Osteocyte (in vitro differentiated cells): ENCODE data around the gene PRODH2. TPM values are rescaled to one million over a fixed set of nuclear protein-coding genes. Genes with fewer than 3 reads are reported as not detected.
"Not testable (repeated sequence)": the region's sequence is repeated elsewhere in the genome, so short reads cannot be mapped to it uniquely, and the experiment has no call there.

Experiments
- DNase-seq: peaks from one replicate; pipeline ENCODE4 v3.0.0; 2021; ENCODE audit warnings: mixed read lengths; ENCODE audit not compliant: unreplicated experiment; ENCODE audit errors: extremely low spot score
- H3K27ac Mint-ChIP-seq: one replicate; pipeline ENCODE4 v1.8.0; 2021; ENCODE audit warnings: mild to moderate bottlenecking, mixed read lengths; ENCODE audit not compliant: unreplicated experiment
- H3K27me3 Mint-ChIP-seq: one replicate; pipeline ENCODE4 v1.8.0; 2021; ENCODE audit warnings: mixed read lengths; ENCODE audit not compliant: unreplicated experiment
- H3K36me3 Mint-ChIP-seq: one replicate; pipeline ENCODE4 v1.8.0; 2021; ENCODE audit warnings: mixed read lengths; ENCODE audit not compliant: unreplicated experiment
- H3K4me1 Mint-ChIP-seq: one replicate; pipeline ENCODE4 v1.8.0; 2021; ENCODE audit warnings: mixed read lengths; ENCODE audit not compliant: unreplicated experiment
- H3K4me3 Mint-ChIP-seq: one replicate; pipeline ENCODE4 v1.8.0; 2021; ENCODE audit warnings: mild to moderate bottlenecking, moderate library complexity, mixed read lengths; ENCODE audit not compliant: unreplicated experiment
- H3K9me3 Mint-ChIP-seq: one replicate; pipeline ENCODE4 v1.8.0; 2021; ENCODE audit warnings: mixed read lengths; ENCODE audit not compliant: unreplicated experiment
- CTCF ChIP-seq: fragments of 200-600 bp; sonication (generic); IDR thresholded peaks from 2 replicates; pipeline ENCODE4 v1.5.0; 2021; ENCODE audit warnings: antibody characterized with exemption, mild to moderate bottlenecking, moderate library complexity
- total RNA-seq: library from RNA; stranded (reverse); gene quantifications from 2 replicates; pipeline ENCODE4 v1.2.1, GENCODE V29; 2021

Gene PRODH2
- total RNA-seq, 1 donor from 2014 or later = not detected

DNA sequence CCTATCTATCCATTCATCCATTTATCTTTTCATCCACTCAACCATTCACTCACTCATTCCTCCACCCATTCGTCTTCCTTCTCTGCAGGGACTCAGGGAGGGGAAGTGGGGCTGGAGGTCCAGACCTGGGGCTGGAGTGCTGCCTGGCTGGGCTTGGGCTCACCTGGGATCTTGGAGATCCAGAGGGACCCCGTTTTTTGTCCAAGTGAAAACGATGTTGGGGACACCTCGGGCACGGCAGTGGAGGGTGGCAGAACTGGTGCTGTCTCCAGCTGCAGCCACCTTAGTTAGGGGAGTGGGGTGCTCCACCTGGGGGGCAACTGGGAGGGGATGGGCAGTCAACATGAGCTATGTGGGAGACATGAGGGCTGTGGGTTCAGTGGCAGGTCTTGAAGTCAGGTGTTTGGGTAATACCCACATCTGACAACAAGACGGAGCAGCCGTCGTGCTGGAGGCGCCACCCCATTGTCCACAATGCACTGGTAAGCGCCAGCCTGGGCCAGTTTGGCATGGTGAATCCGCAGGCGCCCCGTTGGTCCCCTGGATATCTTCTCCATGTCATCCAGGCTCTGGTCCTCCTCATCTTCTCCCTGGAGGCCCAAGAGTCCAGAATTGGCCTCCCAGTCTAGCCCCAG is 29.4 kb upstream of the PRODH2 start:
- TF ChIP-seq CTCF = no peak
- Mint-ChIP-seq H3K27ac (no peak overlapping the region), H3K36me3 (no peaks in the 10 kb centered on the region), H3K4me1 (peaks cover 15% of the 10 kb centered on the region), H3K4me3 (no peak overlapping the region), H3K9me3 (no peaks in the 10 kb centered on the region), H3K27me3 (peaks cover 48% of the 10 kb centered on the region)
- DNase-seq = no peak

DNA sequence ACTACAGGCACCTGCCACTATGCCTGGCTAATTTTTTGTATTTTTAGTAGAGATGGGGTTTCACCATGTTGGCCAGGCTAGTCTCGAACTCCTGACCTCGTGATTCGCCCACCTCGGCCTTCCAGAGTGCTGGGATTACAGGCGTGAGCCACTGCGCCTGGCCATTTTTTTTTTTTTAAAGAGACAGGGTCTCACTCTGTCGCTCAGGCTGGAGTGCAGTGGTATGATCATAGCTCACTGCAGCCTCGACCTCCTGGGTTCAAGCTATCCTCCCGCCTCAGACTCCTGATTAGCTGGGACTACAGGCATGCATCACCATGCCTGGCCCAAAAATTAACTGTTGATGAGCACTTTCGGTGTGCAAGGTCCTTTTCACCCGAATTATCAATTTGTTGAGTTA is 23.5 kb upstream of the PRODH2 start:
- not testable (repeated sequence) for H3K4me1 Mint-ChIP-seq, H3K27ac Mint-ChIP-seq, H3K36me3 Mint-ChIP-seq, H3K27me3 Mint-ChIP-seq, DNase-seq, H3K9me3 Mint-ChIP-seq, H3K4me3 Mint-ChIP-seq

DNA sequence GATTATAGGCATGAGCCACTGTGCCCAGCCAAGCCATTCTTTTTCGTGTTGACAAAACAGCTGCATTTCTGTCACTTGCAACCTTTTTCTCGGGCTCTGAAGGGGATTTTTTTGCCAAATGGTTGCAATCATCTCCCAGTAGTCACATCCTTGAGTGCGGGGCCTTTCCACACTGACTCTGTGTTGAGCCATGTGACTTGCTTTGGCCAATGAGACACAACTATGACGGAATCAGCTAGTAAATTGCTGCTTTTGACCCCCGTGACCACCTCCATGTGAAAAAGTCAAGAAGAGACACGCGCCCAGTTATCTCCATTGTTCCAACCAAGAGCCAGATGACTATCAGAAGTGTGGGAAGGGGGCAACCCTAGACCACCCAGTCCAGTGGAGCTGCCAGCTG is 21.3 kb upstream of the PRODH2 start:
- peaks cover 5% of the 10 kb centered on the region for H3K27me3 Mint-ChIP-seq
- no peak for TF ChIP-seq CTCF
- no peaks in the 10 kb centered on the region for H3K9me3 Mint-ChIP-seq
- no peaks in the 10 kb centered on the region for H3K4me1 Mint-ChIP-seq
- H3K36me3 Mint-ChIP-seq = no peaks in the 10 kb centered on the region
- H3K27ac Mint-ChIP-seq = no peak overlapping the region
- DNase-seq = no peak
- H3K4me3 Mint-ChIP-seq = no peak overlapping the region

GRCh38 chr19:35832054-35832453 is 19.4 kb upstream of the PRODH2 start:
- H3K36me3 Mint-ChIP-seq = no peaks in the 10 kb centered on the region
- TF ChIP-seq CTCF = no peak
- no peaks in the 10 kb centered on the region for H3K4me1 Mint-ChIP-seq
- H3K9me3 Mint-ChIP-seq = no peaks in the 10 kb centered on the region
- DNase-seq = no peak
- no peak overlapping the region for H3K27ac Mint-ChIP-seq
- H3K4me3 Mint-ChIP-seq = no peak overlapping the region
- H3K27me3 Mint-ChIP-seq = peaks cover 5% of the 10 kb centered on the region

DNA sequence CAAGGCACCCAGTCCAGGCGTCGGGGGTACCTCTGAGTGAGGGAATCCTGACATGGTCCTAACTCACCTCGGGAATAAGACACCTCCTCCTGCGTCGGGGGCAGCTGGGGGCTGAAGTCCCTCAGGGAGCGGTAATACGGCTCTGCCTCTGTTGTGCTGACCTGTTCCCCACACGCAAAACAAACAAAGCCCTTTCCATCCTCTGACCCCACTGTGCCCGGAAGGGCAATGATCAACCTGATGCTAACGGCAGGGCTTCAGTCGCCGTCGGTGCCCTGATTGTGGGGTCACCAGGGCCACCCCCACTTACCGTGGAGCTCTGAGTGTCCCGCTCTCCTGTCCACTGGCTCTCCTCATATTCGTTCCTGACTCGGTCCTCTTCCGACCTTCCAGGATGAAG is 18.3 kb upstream of the PRODH2 start:
- Mint-ChIP-seq H3K36me3 (no peaks in the 10 kb centered on the region), H3K4me1 (no peaks in the 10 kb centered on the region), H3K27ac (no peak overlapping the region), H3K27me3 (peaks cover 3% of the 10 kb centered on the region), H3K9me3 (no peaks in the 10 kb centered on the region), H3K4me3 (no peak overlapping the region)
- DNase-seq = no peak
- TF ChIP-seq CTCF = no peak
